GOT3 (cell line): ENCODE data around the gene ABHD12B.
"Not testable (repeated sequence)": the region's sequence is repeated elsewhere in the genome, so short reads cannot be mapped to it uniquely, and the experiment has no call there.

Experiments
- DNase-seq: peaks from one replicate; lab custom pipeline; 2025; ENCODE audit warnings: mixed read lengths; lab: John Stamatoyannopoulos, UW

ABHD12B gene

DNA sequence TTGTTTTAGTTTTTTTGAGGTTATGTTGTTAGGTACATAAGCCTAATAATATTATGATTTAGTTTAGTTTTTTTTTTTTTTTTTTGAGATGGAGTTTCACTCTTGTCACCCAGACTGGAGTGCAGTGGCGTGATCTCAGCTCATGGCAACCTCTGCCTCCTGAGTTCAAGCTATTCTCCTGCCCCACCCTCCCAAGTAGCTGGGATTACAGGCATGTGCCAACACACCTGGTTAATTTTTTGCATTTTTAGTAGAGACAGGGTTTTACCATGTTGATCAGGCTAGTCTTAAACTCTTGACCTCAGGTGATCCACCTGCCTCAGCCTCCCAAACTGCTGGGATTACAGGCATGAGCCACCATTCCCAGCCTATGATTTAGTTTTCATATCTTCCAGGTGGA, 25.2 kb downstream of the ABHD12B start:
- DNase-seq, result not testable (repeated sequence)

DNA sequence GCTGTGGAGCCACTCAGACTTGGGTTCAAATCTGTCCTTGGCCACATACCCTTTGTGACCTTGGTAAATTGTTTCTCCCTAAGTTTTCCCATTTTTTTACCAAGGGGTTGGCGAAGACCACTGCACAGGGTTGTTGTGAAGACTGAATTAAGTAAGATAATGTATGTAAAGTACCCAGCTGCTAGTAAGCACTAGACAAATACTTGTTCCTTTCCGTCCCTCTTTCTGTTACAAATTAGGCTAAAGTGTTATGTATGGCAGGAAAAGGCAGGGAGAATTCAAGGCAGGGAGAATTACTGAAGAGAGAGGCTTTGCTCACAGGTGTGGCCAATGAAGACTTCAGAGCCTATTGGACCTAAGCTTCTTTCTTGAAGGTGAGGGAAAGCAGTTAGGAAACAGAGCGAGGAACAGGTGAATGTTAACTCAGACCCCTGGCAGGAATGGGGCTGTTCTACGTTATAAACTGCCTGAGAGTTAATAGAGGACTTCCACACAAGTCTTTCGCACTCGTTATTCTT, 25.9 kb downstream of the ABHD12B start:
- no peak for DNase-seq

DNA sequence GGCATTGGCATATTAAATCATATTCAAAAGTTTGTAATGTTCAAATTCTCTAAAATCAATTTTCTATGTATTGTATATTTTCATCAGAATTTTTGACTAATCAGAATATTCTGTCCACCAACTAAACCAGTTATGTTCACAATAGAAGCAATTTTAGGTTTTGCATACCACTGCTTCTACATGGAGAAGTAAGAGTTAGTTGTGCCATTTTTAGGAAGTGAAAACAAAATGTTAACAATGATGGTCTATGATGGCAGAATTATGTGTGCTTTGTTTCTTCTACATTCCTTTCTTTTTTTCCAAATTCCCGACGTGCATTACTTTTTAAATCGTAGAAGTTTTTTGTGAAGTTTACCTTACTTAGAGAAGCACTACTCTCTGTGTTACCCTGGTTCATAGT, 29.5 kb downstream of the ABHD12B start:
- DNase-seq, result no peak

DNA sequence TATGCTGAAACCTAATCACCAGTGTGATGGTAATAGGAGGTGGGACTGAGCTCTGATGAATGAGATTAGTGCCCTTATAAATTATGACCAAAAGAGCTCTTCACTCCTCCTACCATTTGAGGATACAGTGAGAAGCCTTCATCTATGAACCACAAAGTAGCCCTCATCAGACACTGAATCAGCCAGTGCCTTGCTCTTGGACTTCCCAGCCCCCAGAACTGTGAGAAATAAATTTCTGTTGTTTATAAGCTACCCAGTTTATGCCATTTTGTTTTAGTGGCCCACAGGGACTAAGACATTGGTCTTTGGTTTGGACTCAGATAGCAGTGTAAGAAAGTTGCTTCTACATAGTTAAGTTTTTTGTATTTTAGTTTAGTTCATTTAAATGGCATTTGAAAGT, 32.9 kb downstream of the ABHD12B start:
- no peak for DNase-seq

DNA sequence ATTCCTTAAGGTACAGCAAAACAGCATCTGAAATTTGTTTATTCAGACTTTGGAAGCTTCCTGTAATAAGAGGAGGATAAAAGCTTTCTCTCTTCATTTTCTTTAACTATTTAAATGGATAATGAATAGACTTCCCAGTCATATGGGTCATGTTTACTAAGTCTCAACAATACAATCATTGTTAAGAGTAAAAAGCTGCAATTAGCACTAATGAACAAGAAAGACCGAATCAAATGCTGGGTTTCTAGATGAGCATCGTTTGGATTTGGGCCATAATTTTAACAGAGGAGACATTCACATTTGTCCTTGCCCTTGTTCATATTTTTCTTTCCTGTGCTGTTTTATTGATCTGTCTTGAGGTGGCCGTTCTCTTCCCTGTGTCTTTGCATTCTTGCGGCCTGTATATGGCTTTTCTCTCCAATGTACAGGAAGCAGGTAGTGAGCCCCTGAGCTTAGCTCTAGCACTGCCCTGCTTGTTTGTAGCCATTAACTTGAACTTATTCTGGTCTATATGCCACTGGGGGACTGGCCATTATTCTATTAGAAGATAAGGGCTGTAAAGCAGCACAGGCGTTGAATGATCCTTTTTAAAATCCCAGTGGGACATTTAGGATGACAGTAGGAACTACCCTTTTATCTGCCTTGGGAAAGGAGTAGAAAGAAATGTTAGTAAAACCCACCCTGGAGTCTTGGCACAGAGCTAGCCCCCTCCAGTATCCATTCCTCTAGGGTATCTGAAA, 34.6 kb downstream of the ABHD12B start:
- DNase-seq, result no peak

DNA sequence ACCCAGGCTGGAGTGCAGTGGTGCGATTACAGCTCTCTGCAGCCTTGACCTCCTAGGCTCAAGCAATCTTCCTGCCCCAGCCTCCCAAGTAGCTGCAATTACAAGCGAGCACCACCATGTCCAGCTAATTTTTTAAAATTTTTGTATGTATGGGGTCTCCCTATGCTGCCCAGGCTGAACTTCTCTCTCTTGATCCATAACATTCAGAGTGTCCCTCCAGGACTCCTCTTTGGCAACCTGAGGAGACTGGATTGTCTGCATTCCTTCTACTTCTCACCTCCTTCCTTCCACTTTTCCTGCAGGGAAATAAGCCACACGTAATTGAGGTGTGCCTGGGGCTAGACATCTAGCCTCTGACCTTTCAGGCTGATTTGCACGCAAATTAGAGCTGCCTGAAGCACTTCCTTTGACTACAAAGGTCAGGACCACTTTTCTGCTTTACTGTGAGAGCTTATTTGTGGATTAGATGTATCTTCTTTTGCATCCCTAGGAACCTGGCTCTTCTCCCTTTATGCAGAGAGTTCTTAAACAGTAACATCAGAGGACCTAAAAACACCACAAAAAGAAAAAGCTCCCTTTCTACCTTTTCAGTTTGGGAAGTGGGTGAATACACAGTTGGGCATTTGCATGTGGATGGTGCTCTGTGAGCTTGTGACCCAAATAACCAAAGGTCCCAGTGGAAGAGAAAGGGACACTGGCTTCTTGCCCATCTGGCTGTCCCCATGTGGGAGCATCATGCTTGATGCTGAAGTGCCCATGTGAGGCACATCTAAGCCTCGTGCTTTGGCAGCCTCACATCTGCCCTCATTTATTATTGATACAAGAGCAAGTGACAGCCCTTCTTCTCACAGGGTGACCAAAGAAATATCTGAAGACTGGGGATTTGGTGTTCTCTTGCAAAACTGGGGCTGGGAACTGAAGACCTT, 38.9 kb downstream of the ABHD12B start:
- no peak for DNase-seq

DNA sequence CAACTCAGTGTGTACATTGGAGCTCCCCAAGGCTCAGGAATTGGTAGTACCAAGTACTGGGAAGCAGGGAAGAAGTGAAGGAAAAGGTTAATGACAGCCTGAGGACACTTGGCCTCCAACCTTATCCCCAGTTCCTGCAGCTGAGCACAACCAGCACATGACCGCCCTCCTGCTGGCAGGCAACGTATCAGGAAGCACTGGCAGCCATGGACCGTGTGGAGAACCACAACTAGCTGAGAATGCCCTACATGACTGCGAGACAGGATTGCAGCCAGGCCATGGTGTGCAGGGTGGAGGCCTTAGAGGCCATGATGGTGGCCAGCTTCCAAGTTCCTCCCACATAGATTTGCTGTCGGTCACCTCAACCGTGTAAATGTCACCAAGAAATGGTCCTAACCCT, 45.6 kb downstream of the ABHD12B start:
- no peak for DNase-seq

DNA sequence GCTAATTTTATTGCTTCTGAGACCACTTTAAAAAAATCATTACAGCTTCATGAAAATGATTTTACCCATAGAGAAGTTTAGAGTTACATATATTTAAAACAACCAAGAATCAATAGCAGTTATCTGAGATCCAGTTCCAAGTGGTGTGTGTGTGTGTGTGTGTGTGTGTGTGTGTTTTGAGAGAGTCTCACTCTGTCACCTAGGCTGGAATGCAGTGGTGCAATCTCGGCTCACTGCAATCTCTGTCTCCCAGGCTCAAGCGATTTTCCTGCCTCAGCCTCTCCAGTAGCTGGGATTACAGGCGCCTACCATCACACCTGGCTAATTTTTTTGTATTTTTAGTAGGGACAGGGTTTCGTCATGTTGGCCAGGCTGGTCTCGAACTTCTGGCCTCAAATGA, 47.7 kb downstream of the ABHD12B start:
- DNase-seq, result not testable (repeated sequence)

DNA sequence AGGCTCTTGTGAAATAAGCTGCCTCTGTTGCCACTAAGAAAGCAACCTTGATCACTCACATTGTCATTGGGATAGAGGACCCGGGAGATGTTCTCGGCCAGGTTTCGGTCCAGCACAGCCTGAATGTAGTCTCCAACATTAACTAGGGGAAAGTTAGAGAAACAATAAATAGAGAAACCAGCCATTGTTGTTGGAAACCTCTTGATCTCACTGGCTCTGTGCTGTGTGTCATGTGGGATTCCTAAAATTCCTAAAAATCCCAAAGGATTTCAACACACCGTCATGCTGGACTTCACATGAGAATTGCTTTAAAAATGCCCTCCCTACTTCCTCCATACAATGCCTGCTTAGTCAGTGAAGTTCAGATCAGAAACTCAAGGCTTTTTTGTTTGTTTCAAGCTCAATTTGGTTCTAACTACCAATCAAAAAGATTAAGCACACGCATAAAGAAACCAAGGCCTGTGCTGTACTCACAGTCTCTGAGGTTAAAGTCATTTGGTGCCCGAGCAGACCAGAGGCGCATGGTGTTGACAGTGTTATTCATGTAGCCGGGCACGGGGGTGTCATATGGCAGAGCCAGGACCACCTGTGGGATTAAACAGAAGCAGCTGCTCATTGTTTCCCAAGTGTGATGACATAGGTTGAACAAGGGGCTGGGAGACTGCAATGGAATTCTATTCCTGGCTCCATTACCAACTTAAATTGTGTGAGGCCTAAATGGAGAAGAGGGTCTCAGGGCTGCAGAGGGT, 48.8 kb downstream of the ABHD12B start:
- DNase-seq, result no peak

DNA sequence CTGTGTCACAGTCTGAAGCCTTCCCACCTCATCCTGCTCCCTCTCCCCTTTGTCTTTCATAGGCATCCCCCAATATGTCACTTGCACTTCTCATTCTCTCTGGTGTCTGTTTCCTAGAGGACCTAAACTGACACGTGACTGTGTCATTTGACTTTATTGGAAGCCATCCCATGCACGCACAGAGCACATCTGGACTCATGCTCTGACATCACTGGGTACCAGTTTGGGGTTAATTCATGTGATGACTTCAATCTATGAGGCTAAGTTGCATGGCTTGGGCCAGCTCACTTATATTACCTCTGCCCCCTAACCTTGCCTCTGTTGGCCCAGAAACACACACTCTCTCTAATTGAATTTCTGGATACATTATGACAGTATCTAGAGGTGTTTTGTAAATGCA, 51.0 kb downstream of the ABHD12B start:
- no peak for DNase-seq

DNA sequence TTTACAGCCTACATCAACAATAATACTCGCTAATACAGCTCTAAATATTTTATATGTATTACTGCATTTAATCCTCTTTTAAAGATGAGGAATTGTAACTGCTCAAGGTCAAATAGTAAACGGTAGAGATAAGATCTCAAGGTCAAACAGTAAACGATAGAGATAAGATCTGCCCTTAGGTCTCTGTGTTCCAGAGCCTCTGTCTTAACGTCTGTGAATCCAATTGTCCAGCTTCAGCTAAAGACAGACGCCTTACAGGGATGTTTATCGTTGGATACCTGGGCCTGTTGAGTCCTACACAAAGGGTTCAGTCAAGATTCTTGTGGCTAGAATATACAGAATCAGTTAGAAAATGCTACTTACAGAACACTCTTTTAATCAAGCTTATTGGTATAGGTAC, 52.4 kb downstream of the ABHD12B start:
- DNase-seq, result no peak

DNA sequence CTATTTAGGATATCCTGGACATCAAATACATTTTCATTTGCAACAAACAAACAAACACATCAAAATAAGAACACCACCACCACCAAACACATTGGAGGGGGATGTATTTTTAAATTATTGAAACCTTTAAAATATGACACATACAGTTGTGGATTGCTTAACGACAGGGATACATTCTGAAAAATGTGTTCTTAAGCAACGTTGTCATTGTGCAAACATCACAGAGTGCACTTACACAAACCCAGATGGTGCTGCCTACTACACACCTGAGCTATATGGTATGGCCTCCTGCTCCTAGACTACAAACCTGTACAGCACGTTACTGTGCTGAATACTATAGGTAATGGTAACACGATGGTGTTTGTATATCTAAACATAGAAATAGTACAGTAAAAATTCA, 53.0 kb downstream of the ABHD12B start:
- no peak for DNase-seq

DNA sequence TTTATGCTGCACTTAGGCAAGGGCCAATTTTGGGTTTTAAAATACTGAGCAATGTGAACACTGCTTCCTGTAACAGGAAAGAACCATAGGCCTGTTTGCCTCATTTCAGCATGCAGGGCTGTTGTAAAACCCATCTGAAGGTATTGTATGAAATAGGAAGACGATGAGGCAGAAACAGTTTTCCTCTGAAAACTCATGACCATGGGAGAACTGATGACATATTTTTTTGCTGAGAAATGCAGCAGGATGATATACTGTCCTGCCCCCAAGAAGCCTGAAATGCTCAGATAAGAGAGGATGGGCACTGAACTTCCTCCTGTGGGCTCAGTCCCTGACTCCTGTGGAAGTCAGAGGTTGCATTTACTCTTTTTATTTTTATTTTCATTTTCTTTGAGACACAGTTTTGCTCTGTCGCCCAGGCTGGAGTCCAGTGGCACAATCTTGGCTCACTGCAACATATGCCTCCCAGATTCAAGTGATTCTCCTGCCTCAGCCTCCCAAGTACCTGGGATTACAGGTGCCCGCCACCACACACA, 55.1 kb downstream of the ABHD12B start:
- DNase-seq, result no peak

DNA sequence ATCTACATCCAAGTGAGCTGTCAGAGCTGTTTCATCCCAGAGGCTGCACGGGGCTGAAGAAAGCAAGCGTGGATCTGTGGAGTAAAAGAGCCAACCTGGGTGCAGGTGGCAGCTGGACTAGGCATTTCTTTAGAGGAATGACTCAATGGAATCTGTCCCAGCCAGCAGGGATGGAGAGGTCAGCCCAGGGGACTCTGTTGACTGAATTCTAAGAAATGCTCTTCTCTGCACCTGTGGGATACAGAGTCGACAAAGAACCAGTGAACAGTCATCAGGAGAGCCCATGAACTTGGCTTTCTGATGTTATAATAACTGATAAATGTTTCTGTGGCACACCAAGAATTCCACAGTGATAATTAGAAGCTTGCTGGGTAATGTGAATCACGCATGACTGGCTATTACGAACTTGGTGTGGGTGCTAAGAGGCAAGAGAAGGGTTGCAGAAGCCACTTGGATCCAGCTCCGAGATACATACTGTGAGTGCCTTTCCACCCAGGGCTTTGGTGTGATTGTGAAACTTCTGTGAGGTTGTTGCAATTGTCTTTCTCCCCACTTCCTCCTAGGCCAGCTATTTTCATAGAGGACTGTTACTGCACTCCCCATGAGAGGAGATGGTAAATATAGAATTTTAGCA, 56.3 kb downstream of the ABHD12B start:
- DNase-seq, result no peak

DNA sequence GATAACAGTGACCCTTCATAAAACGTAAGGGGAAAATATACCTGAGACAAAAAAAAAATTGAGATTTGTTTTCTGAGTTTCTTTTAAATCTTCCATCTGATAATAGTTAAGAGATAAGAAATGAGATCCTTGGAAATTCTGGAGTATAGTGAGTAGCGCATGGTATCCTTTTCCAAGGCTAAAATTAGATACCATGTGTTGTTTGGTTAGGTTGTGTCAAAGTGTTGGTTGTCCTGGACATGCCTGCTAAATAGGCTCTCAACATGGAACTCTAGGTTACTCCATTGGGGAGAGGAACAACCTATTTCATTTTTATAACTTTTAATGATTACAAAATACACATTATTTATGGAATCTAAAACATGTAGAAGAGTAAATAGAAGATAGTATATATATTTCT, 57.7 kb downstream of the ABHD12B start:
- DNase-seq, result no peak

DNA sequence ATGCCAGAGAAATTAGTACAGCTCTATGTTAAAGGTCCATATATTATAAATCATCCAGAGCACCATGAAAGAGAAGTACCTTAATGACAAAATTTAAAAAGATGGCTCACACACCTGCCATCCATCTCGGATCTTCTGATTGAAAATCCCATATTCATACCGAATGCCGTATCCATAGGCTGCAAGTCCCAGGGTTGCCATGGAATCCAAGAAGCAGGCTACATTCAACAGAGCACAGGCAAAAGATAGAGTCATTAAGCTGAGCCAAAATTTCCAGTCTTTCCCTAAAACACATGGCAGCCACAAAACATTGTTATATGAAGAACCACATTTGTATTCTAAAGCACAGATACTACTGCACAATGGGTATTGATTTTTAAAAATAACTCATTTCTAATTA, 59.7 kb downstream of the ABHD12B start:
- DNase-seq, result no peak

DNA sequence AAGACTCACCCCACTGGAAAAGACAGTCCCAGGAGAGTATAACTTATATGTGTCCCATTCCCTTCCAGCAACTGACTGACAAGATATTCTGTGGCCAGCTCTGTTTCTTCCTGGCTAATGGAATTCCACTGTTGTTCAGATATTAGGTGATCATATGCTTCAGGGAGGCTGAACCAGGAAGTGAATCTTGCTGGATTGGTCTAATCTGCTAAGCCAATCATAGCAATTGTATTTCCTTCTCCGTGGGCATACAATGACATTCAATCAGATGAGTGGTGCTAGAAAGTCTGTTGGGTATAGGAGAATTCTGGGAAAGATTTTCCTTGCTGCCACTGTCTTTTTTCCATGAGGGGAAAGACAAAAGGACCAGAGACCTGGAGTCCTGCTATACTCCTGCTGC, 60.3 kb downstream of the ABHD12B start:
- no peak for DNase-seq

DNA sequence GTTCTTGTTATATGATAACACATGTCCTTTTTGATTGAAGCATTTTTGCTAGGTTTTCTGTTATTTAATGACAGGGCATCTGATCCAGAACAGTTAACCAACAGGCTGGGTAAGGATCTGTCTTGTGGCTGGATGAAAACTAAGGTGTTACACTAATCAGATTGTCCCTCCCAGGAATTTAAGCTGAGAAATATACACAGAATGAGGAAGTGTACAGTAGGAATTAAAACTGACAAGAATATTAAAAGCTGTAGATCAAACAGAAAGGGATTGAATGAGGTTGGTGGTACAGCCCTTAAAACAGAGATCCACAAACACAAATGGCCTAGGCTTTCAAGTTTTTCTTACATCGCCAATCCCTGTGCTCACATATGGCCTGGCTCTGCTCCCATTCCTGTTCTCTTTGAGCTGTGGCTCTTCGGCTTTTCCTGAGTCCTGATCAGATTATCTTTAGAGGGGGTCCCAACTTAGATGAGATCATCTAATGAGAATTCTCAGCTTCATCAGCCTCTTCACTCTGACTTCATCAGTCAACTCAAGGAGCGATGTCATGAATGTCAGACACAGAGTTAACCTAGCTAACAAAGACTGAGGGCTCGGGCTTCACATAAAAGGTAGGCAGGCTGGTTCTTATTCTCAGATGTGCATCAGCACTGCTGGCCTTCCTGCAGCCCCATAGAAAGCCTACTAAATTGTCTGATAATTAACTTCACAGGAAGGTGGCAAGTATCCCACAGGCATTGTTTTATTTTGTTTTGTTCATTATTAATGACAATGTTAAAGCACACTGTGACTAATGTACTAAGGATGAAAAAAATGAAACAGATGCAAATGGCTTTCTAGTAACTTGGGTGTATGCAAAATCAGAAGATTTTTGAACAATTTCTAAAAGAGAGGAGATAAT, 61.0 kb downstream of the ABHD12B start:
- DNase-seq, result no peak

DNA sequence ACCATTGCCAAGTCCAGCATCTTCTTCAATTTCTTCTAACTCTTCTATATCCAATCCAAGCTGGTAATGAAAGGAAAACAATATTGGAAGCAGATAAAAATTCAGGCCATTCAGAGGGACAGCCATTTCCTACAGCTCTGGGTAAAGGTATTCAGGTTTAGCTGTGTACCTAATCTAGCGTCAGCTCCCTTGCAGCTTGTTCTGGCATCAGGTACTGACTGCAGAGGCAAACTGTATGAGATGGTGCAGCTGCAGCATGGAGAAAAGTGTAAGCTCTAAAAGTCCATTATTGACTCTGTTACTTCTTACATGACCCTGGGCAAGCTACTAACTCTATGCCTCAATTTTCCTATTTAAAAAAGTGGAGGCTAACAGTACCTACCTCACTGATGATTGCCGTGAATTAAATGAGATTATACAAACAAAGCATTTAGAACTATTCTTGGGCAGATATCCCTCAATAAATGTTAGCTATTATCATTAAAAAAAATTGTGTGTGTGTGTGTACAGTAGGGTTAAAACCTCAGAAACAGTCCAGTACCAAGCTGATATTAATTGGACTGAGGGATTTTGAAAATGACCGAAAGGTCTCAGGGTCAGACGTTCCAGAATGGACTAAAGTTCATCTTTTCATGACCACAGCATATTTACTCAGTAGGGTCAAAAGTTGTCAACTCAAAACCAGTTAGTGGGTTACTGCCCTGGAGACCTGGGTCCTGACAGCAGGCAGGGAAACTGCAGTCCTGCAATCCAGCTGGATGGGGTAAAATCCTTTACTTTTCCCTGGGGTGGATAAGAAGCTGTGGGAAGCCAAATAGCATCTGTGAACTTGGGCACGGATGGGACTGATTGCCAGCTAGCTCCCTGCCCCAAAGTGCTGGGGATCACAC, 63.5 kb downstream of the ABHD12B start:
- DNase-seq, result no peak

DNA sequence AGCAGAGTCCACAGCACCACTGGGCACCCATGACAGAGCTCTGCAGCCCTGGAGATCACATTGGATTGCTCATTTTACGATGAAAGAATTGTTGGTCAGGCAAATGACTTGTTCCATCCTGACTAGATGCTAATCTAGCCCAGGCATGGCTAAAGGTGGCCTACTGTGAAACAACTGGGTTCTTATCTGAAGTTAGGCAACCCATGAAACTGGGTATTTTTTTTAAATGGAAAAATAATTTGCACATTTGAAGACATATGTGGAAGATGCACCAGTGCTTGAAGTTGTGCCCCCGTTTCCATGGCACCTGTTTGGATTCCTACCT, 64.1 kb downstream of the ABHD12B start:
- no peak for DNase-seq
